HEK293 (cell line): Measurements from ENCODE around the gene CCDC138.

ENCODE experiments used
- CTCF ChIP-seq: fragments of 450-650 bp; formaldehyde crosslinking; IDR thresholded peaks from 2 replicates; pipeline ENCODE4 v1.5.1; 2016; ENCODE audit warnings: missing biosample characterization, missing genetic modification characterization
- GLI4 ChIP-seq: fragments of 450-650 bp; formaldehyde crosslinking; IDR thresholded peaks from 2 replicates; pipeline ENCODE4 v1.5.1; 2016; ENCODE audit warnings: missing biosample characterization, missing genetic modification characterization
- MZF1 ChIP-seq: fragments of 450-650 bp; formaldehyde crosslinking; IDR thresholded peaks from 2 replicates; pipeline ENCODE4 v1.5.1; 2017; ENCODE audit warnings: missing biosample characterization, missing genetic modification characterization, borderline replicate concordance
- SALL2 ChIP-seq: fragments of 450-650 bp; formaldehyde crosslinking; IDR thresholded peaks from 2 replicates; pipeline ENCODE4 v1.5.0; 2017; ENCODE audit warnings: missing biosample characterization, mild to moderate bottlenecking, missing genetic modification characterization, borderline replicate concordance
- ZNF274 ChIP-seq, 2 experiments: fragments of 200-500 bp in 1 of 2; fragments of 450-650 bp in 1 of 2; sonication (Bioruptor generic) in 1 of 2; formaldehyde crosslinking in 1 of 2; IDR thresholded peaks; 2 replicates each; pipeline versions ENCODE4 v1.5.1 to v1.6.1; 2014 to 2016; ENCODE audit warnings: borderline replicate concordance in 1 of 2, inconsistent platforms in 1 of 2, low read length in 1 of 2, missing biosample characterization in 1 of 2, missing genetic modification characterization in 1 of 2

- TF ChIP-seq ZNF274 (IDR thresholded peaks at IDR 0.05; ENCODE audit: low read length) (no peak), ZNF274 (tag by site-specific recombination; IDR thresholded peaks at IDR 0.05; ENCODE audit: borderline replicate concordance) (no peak), CTCF (tag by site-specific recombination) (no peak), SALL2 (tag by site-specific recombination) (no peak), MZF1 (tag by site-specific recombination) (no peak), GLI4 (tag by site-specific recombination) (no peak)
Measured at GRCh38 chr2:108778857-108779256, 7.7 kb upstream of the CCDC138 start.
